HG03196 (cell line): Measurements from ENCODE around the gene ALKAL2.
"Not testable (repeated sequence)": the region's sequence is repeated elsewhere in the genome, so short reads cannot be mapped to it uniquely, and the experiment has no call there.

Source experiments
- ATAC-seq: cut with Tn5 transposase; IDR thresholded peaks from one replicate; pipeline ENCODE4 v1.9.1; 2021; ENCODE audit not compliant: unreplicated experiment

The ALKAL2 gene, protein sequence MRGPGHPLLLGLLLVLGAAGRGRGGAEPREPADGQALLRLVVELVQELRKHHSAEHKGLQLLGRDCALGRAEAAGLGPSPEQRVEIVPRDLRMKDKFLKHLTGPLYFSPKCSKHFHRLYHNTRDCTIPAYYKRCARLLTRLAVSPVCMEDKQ

DNA sequence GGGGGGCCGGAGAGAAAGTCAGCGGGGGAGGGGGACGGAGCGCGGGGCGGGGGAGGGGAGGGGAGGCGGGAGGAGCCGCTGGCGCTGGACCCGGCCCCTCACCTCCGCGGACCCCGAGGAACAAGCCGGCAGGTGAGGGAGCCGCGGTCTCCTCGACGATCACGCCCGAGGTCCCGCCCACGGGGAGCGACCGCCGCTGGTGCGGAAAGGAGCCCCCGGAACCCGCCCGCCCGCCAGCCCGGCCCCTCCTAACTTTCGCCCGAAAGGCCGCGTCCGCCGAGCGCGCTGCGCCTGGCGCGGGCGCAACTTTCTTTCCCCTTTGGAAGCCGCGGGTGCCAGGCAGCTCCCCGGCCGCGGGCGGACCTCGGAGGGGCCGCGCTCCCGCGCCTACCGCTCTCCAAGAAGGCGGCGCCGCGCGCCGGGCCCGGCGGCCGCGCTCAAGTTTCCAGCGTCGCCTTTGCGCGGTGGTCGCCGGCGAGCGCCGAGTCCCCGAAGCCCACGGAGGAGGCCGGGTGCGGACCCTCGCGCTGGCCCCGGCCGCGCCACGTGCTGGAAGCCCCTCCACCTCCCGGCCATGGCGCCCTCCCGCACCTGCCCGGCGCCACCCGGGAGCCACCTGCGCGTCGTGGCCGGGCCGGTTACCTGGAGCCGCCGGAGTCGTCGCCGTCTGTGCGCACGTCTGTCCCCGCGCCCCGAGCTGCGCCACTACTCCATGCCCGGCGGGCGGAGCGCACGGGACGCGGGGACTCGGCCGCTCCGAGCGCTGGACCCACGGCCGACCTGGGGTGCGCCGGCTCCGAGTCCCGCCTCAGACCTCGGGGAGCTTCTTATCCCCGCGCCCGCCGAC, at the start of gene ALKAL2:
ALKAL2 (minus strand) TSS at position 181 of the 847 bp plus-strand sequence. CDS start 256 bp downstream, outside the sequence.
- ATAC-seq: no peak

DNA sequence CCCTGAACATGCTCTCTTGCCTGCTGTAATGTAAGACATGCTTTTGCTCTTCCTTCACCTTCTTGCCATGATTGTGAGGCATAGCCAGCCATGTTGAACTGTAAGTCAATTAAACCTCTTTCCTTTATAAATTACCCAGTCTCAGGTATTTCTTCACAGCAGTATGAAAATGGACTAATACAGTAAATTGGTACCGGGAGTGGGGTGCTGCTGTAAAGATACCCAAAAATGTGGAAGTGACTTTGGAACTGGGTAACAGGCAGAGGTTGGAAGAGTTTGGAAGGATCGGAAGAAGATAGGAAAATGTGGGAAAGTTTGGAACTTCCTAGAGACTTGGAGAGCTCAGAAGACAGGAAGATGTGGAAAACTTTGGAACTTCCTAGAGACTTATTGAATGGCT, 49.1 kb upstream of the ALKAL2 start:
- ATAC-seq: not testable (repeated sequence)

GRCh38 chr2:336360-336759, 48.5 kb upstream of the ALKAL2 start:
- ATAC-seq: no peak

DNA sequence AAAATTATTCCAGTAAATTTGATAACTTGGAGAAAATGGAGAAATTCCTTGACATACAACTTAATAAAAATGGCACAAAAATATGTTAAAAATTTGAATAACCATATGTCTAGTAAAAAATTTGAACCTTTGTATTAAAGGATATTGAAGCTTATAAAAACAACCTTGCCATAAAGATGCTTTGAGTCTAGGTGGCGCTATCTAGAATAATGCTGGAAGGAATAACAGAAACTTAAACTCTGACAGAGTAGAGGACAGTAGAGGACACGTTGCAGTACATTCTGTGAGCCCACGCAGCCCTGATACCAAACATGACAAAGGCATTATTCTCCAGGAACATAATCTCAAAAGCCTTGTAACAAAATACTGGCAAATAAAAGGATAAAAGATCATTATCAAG, 44.7 kb upstream of the ALKAL2 start:
- no peak for ATAC-seq

- ATAC-seq: no peak
These were observed 40.9 kb upstream of the ALKAL2 start for GRCh38 chr2:328761-329160.

GRCh38 chr2:323035-323434, 35.1 kb upstream of the ALKAL2 start:
- ATAC-seq: no peak

- ATAC-seq: no peak
These were observed 34.4 kb upstream of the ALKAL2 start for GRCh38 chr2:322326-322725.

DNA sequence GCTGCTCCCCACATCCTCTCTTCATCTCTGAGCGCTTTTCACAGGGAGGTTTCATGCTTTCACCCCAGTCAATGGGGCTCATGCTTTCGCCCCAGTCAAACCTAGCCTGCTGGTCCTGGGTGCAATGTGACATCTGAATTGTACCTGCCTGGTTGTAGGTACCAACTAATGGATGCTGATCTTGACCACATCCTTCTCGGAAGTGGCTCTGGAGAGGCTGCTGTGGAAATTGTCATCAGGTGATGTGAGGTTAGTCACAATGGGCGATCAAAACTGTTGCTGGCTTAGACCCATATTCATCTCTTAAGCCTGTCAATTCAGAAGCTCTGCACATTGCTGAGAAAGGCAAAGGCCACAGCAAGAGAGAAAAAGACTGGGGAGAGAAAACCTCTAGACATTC, 32.7 kb upstream of the ALKAL2 start:
- ATAC-seq: no peak

DNA sequence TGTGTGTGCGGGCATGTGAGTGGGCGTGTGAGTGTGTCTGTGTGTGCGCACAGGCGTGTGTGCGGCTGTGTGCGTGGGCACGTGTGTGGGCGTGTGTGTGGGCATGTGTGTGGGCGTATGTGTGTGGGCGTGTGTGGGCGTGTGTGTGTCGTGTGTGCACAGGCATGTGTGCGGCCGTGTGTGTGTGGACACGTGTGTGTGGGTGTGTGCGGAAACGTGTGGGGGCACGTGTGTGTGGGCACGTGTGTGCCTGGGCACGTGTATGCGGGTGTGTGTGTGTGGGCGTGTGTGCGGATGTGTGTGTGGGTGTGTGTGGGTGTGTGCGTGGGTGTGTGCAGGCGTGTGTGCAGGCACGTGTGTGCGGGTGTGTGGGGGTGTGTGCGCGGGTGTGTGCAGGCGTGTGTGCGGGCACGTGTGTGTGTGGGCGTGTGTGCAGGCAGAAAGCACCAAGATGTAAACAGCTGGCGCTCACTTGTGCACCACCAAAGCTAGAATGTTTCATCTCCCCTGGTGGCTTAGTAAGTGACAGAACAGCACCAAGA, 31.2 kb upstream of the ALKAL2 start:
- ATAC-seq: no peak

GRCh38 chr2:317501-318424, 29.9 kb upstream of the ALKAL2 start:
- no peak for ATAC-seq

- no peak for ATAC-seq
These were observed 28.5 kb upstream of the ALKAL2 start for GRCh38 chr2:316381-316780.

DNA sequence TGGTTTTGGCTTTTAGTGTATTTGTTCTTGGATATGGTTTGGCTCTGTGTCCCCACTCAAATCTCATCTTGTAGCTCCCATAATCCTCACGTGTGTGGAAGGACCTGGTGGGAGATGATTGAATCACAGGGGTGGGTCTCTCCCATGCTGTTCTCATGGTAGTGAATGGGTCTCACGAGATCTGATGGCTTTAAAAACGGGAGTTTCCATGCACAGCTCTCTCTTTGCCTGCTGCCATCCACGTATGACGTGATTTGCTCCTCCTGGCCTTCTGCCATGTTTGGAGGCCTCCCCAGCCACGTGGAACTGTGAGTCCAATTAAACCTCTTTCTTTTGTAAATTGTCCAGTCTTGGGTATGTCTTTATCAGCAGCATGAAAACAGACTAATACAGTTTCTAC, 28.0 kb upstream of the ALKAL2 start:
- not testable (repeated sequence) for ATAC-seq

DNA sequence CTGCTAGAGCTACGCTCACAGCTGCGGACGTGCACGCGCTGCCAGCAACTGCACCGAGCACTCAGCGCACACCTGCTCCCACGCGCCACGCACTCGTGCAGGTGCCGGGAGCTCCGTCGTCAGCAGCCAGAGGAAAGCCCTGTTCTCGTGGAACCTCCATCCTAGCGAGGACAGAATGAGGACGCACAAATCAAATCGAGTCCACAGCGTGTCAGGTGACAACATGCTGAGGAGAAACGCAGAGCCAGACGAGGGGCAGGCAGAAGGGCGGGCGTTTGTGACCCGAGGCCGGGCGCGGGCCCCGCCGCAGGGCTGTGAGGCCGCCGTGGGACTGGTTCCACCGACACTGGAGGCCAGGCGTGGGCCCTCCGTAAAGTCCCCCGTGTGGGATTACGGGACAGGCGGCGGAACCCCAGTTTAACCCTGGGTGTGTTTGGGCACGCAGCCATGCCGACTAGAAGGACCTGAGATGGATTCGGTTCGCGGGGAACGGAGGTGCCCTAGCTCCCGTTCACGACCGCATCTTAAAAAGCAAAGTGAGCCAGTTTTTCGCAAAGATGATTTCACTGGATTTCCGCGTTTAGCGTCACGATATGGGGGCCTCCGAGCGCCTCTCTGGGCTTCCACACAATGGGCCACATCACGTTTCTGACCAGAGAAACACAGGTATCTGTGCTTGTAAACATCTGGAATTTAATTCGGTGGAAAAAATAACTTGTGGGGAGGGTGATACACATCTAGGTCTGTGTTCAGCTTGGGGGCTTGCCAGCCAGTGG, 26.9 kb upstream of the ALKAL2 start:
- ATAC-seq: no peak

DNA sequence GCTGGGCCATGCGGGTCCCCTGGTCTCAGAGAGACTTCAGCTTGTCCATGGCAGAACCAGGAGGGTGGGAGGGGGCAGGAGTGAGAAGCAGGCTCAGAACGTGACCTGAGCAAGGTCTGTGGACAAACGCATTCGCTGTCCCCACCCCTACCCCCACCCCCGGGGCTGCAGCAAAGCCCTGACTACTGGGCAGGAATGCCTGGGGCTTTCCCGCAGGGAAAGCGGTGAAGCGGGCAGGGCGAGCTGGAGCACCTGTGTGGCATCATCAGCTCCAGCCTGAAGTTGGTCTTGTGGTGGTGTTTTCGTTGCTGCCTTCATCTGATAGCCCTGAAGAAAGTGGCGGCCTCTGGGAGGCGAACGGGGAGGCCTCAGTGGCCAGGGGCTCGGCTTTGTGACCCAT, 26.1 kb upstream of the ALKAL2 start:
- ATAC-seq: no peak

- no peak for ATAC-seq
These were observed 23.1 kb upstream of the ALKAL2 start for GRCh38 chr2:310994-311393.

- no peak for ATAC-seq
These were observed 22.1 kb upstream of the ALKAL2 start for GRCh38 chr2:309954-310510.

DNA sequence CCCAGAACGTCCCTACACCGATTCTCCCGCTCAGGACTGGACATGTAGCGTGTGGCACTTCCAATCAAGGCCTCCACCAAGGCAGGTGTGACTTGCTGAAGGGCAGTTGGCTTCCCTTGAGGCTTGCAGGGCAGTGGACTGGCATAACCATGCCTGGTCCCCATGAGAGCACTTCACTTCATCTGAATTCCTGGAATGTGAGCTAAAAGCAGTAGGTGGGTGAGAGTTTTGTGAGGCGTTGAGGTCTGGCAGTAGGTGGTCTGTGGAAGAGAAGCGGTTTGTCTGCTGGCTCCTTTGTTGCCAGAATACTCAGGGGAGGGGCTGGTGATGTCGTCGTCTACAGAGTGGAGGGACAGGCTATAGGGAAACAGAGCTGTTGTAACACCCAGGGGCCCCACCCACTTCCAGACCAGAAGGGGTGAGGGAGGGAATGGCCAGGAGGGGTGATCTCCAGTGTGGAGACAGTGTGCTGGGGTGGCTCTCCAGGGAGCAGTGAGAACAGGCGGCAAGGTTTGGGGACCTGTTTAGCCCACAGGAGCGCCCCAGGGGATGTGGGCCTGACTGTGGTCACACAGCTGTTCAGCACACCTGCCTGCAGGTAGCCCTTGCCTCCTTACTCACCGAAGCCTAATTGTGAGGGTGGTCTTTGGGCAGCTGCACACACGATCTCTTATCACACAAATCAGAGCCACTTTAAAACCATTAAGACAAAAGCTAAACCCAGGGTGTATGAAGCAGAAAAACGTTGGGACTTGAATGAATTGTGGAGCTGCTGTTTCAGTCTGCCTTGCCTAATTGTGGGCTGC, 21.5 kb upstream of the ALKAL2 start:
- ATAC-seq: no peak

DNA sequence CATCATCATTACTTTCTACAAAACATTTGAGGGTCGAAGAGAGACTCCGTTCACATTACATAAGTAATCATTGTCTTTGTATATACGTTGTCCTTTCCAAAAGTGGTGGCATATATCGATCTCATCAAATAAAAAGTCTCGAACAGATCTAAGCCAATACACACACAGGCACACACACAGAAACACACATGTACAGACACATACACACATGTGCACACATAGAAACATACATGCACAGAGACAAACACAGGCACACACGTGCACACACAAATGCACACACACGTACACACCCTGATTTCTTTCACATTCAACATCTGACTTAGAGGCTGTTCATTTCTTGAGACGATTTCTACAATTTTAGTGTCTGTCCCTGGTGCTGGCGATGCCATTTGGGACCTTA, 17.5 kb upstream of the ALKAL2 start:
- ATAC-seq: no peak

DNA sequence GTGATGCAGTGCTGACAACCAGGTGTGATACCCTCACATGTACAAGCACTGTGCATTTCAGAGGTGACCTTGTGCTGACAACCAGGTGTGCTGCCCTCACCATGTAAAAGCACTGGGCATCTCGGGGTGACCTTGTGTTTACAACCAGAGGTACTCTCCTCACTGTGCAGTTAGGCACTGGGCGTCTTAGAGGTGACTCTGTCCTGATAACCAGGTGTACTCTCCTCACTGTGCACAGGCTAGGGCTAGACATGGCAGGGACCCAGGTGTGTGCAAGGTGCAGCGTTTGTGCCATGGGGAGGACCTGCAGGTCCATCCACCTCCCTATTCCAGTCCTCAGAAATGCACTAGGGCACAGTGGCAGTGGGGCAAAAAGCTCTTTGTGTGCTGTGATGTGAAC, 8.5 kb upstream of the ALKAL2 start:
- ATAC-seq: no peak
